Colon (tissue), 2 donors: Measurements from ENCODE around the gene AUTS2.

ENCODE experiments used
- FAIRE-seq: peaks from 2 replicates; lab custom pipeline; 2012; peaks lifted over from hg19 to GRCh38; lab: Jason Lieb, UNC
- donor health status: control.
- donor health status: control.

Gene AUTS2

DNA sequence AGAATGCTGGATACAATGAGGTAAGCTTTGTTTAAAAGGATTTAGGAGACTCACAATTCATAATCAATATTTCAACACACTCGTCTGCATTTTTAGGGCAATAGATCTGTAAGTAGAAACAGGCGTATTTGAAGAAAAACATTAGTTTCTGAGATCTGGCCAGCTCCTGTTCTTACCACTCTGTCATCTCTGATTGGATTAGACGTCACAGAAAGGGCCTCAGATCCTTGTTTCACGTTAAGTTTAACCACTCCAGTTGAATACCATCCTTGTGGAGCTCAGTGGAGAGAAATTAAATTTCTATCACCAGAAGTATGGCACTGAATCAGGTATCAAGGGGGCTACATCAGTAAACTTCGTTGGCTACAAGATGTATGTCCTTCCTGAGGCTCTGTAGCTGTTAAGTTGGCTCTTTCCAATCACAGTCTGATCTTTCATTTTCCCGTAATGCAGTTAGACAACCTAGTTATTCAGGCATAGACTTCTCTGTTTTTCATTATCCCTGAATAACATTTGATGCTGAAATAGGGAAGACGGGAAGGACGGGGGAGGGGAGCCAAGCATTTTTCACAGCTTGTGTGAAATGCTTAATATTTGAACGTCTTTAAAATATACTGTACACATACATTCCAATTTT lies 874.4 kb downstream of the AUTS2 start:
- FAIRE-seq: no peak

DNA sequence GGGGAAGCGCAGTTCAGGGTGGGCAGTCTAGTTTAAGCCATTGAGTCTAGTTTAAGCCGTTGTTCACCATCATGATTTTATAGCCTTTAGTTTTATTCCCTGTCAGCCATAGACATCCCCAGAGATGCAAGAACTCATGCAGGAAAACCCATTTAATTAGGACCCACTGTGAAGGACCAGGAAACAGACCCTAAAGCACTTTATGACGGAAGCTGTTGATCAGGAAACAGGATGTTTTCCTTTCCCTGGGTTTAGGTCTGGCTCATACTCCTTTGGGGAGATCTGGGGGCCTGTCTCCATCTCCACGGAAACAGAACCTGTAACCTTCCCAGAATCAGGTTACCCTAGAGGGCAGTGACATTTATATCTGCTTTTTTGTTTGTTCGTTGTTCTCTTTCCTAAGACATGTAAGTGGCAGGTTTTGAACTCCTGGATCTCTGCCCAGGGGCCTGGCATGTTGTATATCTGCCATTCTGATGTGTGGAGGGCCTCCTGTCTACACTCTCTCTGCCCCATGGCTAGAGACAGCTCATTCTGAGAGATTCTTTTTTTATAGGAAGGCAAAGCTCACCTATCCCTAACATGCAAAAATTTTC lies 876.5 kb downstream of the AUTS2 start:
- no peak for FAIRE-seq

DNA sequence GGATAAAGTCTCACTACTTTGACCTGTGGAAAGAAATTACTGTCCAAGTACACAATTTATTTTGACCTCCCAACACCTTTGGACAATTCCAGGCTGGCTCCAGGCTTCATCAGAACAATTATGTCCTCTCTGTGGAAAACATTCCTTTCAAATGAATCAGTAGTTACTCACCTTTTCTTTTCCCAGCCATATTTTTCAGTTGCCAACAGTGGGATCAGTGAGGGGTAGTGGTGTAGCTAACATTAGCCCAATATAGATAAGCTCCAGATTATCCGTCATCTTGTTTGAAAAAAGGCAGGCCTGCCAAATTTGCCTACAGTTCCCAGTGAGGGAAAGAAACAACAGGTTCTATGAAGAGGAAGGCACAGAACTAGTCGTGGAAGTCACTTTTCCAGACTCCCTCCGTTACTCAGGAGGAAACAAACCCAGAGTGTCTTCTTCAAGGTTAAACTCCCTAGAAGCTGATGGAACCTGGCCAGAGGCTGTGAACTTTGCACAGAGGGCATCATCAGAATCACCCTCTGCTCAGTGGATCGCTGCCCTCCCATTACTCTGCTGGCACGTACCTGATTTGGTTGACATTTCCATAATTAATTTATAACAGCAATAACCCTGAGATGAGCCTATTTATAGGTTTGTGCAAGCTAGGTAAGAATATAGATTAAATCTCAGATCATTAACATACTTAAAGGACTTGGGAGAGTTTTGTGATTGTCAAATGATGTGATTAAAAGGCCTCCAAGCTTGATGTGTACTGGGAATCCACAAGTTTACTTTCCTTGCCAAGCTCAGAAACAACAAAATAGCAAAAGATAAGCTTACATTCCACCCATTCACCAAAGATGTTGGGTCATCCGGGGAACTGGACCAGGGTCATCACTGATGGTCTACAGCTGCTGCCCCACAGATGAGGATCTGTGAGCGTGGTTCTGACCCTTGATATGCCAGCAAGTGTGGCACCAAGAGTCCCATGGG lies 879.0 kb downstream of the AUTS2 start:
- FAIRE-seq: no peak

DNA sequence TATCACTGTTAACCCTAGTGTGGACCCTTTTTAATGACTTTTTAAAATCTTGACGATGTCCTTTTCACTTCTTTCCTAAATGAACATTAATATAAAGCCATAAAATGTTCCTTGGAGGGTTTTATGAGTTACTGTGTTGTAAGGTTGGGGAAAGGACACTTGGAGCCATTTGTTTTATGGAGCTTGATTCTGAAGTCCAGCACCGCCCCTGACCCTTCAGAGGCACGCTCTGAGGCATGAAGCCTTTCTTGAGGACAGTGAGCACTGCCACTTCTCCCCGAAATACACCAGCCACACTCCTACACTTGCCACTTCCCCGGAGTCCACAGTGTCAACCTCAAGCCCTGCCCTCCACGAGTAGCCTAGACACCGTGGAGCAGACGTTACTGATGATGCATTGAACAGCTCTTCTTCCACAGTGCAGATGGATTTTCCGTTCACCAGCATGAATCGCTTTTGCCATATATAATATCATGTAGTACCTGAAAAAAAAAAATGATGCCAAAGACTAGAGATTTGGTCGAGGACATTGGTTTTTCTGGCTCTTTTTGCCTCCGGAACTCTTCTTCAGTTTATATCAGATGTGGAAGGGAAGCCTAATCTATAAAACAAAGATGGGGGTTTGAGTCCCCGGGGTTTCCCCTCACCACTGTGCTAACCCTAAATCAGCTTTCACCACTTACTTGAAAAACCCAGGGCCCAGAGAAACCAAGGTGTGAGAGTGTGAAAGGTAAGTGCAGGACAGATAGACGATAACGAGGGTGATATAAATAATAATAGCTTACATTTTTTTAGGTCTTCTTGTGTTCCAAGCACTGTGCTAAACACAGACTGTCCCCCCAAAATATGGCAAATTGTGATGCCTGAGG lies 881.1 kb downstream of the AUTS2 start:
- FAIRE-seq: no peak

DNA sequence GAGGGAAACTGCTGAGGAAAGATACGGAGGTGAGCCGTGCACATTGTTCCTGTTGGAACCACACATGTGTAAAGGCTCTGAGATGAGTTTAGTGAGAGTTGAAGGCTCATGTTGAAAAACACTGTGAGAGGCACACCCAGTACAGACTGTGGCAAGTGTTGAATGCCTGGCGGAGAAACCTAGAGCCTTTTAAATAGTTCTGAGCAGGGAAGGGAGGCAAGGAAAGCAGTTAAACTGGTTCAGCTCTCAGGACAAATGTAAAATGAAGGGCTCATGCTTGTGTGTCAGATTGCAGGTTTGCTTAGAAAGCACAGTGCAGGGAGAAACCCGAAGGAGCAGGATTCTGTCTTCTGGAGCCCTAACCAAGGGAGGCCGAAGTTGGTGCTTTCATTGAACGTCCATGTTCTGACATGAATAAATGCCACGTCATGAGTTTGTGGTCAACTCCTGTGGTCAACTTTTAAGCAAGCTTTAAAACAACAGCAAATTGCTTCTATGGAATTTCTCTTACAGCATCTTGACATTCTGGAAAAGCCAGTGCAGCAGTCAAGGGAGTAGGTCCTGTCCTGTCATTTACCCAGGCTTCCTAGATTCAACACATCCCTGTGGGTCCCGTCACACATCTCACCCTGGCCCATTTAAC lies 882.8 kb downstream of the AUTS2 start:
- no peak for FAIRE-seq

DNA sequence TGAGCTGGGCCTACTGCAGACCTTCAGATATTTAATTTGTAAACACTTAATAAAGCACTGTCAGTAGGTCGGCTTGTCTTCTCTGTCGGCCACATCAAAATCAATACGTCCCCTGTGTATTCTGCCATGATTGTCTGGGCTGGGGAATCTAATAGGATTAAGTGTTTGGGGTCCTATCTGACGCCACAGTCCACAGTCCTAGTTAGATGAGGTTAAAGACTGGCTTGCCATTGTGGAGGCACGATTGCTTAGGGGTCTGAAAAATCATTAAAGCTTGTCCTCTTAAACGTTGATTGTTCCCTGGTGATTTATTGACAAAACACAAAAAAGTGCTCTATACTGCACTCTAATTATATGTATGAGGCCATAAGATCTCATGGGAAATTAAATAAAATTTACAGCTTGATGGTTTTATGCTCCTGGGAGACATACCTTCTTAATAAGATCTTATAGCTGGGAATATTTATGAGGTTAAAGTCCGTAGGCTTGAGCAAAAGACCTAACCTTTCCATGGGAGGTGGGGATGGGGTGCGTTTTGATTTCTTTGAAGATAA lies 883.4 kb downstream of the AUTS2 start:
- FAIRE-seq: no peak

DNA sequence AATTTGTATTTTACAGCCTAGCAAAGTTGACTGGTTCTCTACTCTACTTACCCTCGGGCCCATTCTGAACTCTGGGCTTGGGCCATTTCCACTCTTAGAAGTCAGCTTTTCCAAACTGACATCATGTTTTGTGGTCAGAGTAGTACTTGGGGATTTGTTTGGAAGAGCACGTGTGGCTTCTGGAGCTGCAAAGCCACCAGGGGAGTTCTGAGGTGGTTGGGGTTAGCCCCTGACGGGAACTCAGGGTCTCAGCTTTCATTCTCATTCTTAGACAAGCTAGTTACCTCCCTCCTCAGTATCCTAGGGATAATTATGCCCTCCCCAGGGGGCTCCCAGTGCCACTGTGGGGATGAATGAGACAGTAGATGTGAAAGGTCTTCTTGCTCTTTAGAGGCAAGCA lies 886.0 kb downstream of the AUTS2 start:
- no peak for FAIRE-seq

DNA sequence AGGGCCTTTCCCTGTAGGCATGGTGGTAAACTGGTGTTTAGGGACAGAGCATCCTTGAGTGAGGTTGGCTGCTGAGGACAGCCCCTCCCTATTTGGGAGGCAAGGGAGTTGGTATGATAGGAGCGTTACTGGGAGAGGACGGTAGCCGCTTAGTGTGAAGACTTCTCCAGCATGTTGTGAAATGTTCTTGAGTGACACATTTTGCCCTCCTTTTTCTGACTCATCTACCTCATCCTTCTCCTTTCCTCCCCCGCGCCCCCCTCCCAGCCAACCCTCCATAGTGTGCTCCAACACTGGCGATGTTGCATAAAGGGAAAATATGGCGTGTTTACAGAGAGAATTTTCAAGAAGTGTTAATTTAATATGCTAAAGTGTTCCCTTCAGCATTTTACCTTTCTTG lies 888.7 kb downstream of the AUTS2 start:
- no peak for FAIRE-seq

DNA sequence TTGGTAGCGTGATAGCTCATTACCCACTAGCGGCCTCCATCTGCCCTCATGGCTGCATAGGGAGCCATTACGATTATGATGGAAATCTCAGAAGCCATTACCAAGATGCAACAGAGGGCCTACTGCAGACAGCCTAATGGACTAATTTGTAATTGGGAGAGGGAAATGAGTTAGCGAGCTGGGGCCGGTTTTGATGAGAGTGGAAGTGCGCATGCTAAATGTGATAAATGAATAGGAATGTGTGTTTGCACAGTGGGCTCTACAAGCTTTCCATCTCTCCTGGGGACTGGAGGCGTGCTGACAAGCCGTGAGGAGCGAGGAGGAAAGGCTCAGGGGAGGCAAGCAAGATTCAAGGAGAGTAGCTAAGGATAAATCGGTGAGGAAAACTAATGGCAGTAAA lies 889.2 kb downstream of the AUTS2 start:
- FAIRE-seq: no peak

DNA sequence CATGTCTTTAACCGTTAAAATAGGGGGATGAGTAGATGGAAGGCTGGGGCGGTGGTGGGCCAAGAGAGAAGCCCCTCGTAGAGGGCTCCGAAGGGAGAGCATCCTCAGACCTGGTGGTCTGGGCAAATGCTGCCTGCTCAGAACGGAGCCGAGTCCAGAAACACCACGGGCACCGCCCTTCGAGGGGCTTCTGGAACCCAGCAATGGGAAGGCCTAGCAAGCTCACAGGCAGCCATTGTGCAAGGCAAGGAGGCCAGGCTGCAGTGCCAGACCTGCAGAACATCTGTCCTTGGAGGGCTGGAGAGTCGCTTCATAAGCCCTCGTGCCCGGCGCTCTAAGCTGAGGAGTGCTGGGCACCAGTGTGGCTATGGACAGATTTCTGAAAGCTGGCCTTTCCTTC lies 889.6 kb downstream of the AUTS2 start:
- no peak for FAIRE-seq

DNA sequence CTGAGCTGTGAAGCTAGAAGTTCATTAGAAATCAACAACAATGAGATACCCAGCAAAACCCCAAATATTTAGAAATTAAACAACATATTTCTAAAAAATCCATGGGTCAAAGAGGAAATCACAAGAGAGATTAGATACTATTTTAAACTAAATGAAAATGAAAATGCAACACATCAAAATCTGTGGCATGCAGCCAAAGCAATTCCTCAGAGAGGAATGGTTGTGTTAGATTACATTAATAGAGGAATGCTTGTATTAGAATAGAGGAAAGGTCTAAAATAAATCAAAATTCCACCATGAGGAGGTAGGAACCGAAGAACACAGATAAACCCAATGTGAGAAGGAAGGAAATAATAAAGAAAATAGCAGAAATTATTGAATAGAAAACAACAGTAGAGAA lies 891.5 kb downstream of the AUTS2 start:
- FAIRE-seq: no peak

DNA sequence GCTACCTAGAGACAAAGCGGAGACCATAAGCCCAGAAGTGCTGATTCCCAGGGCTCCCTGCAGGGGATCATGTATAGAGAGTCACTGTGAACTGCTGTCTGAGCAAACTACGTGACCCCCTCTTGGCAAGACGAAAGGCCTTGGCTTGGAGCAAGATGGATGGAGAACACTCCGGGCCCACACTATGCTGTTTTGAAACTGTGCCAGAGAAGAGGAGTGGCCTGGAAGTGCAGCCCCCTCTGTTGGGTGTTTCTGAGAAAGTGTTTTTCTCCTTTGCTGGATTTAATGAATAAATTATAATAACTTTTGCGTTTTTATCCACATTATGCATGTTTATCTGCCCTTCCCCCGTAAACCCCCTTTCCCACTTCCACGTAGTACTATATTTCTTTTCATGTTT lies 894.4 kb downstream of the AUTS2 start:
- FAIRE-seq: no peak

DNA sequence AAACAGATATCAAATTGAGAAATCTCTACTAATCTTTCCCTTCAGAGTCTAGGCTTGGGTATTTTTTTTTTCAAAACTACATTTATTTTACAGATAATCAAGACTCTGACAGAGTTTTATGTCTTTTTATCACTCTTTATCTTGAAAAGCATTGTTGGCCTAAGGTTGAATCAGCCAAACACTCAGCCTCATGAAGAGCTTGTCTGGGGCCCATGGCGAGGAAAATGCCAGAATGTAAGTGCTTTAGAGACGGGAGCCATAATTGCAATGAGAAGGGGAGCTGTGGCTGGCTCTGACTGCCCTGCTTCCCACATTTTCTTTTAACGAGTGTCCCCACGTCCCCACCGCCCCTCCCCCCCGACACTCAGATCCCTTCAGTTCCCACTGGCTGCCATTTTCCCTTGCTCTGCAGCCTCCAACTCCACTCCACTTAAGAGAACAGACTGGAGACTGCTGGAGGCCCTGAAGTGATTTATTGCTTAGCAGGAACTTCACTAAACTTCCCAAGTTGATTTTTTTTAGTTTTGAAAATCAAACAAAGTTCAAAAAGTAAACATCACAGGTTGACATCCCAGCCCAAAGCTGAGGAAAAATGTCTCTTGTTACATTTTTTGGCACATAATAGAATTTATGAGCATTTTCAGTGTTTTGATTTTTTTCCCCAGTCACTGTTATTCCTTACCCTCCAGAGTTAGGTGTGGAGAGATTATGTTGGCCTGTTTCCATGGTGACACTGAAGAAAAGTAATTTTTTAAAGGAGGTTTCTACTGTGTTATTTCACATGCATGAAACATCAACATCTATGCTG lies 896.2 kb downstream of the AUTS2 start:
- FAIRE-seq: no peak

DNA sequence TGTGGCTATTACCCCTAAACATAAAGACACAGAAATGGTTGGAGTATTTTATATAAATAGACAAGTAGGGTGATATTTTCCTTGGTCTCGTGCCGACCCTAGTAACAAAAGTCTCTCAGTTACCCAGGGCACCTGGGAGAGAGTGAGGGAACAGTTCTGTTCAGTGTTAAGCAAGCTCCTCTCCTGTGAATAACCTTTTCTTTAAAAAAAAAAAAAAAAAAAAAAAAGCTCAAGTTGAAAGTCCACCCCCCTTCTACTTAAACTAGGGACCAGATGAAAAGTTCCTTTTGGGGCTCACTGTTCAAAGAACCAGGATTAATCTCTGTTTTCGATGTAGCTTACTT lies 896.7 kb downstream of the AUTS2 start:
- FAIRE-seq: no peak

DNA sequence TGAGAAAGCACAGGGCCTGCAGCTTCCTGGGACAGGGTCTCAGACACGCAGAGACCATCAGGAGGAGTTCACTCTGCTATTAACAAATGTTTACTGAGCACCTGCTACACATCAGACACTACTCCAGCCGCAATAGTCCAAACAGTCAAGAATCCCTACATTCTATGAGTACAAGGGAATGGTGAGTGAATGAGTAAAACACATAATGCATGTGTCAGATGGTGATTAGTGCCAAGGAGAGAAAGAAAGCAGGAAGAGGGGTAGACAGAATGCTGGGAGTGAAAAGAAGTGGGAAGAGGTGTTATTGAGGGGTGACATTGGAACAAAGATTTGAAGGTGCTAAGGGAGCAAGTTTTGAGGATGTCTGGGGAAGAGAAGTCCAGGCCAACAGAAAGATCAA lies 899.5 kb downstream of the AUTS2 start:
- no peak for FAIRE-seq

DNA sequence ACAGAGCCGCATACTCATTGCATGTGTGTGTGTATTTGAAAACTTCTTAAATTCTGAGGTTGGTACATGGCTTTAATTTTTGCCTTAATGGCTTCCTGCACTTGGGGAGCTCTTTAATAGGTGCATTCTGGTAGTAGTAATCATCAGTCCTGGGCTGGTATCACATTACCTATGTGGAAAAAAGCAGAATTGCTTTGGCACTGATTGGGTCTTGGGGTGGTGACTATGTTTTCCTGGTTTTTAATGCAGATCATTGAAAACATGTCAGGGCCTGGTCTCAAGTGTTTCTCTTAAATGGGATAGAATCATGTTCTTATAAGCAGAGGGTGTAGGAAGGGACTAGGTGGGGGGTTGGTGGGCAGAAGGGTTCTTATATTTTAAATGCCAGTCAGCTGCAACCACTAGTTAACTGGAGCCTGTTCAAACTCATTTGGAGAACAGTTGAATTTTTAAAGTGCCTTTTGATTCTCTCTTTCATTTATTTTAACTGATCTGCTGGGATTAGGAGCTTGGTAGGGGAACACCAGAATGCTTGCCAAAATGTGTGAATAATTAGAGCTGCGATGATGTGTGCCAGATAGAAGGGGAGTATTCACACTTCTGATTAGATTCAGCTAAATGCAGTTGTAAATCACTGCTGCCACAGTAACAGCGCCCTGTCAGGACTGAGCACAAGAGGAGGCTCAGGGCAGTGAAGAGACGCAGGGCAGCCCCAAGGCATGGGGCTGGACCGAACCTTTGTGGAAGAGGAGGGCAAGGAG lies 900.1 kb downstream of the AUTS2 start:
- FAIRE-seq: no peak

DNA sequence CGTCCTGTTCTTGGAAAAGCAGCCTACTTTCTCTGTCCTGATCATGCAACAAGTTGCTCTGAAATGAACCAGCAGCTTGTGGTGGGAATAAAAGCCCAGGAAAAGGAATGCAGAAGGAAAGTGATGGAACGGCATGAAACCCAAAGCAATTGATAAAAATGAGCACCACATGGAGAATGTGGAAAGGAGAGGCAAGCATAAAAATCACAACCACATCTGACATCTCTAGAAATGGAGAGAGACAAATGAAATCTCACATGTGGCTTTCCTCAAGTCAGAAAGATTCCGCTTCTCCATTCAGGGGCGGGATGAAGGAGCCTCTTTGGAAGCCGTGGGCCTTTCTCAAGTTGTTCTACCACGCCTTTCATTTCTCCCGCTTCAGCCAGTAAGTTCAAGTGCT lies 902.0 kb downstream of the AUTS2 start:
- FAIRE-seq: no peak

DNA sequence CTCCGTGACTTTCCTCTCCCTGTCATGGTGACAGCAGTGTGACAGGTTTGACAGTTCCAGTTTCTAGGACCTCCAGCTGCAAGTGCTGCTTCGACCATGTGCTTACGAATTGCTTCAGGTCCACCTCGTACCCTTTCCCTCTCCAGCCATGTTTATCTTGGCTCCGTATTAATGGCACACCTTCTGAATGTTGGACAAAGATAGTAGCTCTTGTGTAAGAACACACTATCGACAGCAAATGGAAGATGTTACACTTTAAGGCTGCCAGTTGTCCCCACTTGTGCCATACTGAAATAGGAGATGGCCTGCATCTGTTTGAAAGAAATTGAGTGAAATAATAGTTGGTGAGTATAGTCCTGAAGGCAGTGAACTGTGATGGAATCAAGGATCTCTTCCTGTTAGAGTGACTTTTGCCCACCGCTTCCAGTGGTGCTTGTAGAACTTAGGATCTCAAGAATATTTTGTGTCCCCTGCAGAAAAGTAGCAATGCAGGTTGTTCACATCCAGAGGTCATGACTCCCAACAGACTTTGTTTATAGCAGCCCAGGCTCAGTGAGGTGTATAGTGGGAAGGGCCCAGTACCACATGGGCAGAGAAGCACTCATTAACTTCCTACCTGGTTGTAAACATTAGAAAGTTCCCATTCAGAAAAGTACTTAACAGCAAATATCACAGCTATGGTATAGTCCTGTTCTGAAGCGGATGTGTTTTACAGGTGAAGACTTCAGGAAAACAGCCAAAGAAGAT lies 904.0 kb downstream of the AUTS2 start:
- FAIRE-seq: no peak

DNA sequence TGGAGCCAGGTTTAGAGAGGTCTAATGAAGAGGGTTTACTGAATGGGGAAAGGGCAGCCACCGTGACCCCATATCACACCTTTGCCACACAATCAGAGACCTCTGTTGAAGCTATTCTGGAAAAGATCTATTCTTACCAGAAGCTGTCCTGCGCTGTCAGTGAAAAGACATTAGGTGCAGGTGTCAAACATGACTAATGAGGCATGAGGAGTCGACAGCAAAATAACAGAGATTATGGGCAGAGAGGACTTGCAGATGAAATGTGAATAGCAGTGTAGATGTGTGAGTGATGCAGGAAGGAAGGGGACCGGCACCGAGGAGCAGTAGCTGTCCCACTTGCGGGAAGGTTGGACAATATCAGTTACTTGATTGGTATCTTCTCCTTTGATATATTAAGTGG lies 906.0 kb downstream of the AUTS2 start:
- FAIRE-seq: no peak
